SKM-1 (cell line): ENCODE data around the gene CAAP1.
"Not testable (repeated sequence)": the region's sequence is repeated elsewhere in the genome, so short reads cannot be mapped to it uniquely, and the experiment has no call there.

Experiments
- DNase-seq: peaks from one replicate; lab custom pipeline; 2025; ENCODE audit not compliant: unreplicated experiment; lab: John Stamatoyannopoulos, UW

The CAAP1 gene, protein sequence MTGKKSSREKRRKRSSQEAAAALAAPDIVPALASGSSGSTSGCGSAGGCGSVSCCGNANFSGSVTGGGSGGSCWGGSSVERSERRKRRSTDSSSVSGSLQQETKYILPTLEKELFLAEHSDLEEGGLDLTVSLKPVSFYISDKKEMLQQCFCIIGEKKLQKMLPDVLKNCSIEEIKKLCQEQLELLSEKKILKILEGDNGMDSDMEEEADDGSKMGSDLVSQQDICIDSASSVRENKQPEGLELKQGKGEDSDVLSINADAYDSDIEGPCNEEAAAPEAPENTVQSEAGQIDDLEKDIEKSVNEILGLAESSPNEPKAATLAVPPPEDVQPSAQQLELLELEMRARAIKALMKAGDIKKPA

DNA sequence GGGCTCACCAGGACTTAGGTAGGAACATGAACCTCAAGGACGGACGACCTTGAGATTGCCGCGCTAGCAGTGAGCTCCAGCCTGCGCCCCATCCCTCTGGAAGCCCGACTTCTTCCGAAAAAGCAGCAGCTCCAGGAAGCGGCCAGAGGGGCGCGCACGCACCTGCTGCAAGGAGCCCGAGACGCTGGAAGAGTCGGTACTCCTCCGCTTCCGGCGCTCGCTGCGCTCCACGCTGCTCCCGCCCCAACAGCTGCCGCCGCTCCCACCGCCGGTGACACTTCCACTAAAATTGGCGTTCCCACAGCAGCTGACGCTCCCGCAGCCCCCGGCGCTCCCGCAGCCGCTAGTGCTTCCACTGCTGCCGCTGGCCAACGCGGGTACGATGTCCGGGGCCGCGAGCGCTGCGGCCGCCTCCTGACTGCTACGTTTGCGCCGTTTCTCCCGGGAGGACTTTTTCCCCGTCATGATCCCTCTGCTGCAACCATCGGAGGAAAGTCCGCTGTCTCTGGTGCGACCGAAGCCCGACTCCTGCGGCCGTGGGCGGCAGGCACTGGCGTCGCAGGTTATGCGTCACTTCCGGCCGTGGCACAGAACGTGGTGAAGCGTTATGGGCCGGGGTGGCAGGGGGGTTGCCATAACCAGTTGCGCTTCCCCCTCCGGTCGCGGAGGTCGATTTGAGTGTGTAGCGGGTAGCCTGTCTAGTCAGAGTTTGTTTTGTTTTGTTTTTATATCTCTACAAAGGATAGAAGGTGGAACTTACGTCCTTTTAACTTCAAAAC lies at the start of gene CAAP1:
CAAP1 (minus strand) TSS at position 552 of the 779 bp plus-strand sequence; CDS start at position 465, 87 bp downstream.
- peak; percentile 75 for DNase-seq

DNA sequence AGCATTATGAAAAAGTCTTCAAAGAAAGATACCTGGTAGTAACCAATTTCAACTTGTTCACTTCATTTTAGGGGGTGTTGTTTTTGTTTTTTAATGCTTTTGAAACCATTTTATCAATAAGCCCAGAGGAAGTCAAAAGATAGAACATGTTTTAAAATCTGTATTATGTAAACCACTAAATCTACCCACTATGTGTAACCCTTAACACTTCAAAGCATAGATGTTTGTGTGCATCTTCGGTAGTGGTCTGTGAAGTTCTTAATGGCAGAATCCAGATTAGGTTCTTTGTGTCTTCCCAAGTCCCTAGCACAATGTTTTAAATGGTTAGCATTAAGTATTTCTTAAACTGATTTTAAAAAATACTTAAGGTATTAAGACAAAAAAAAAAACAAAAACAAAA lies 48.2 kb upstream of the CAAP1 start:
- DNase-seq: no peak

DNA sequence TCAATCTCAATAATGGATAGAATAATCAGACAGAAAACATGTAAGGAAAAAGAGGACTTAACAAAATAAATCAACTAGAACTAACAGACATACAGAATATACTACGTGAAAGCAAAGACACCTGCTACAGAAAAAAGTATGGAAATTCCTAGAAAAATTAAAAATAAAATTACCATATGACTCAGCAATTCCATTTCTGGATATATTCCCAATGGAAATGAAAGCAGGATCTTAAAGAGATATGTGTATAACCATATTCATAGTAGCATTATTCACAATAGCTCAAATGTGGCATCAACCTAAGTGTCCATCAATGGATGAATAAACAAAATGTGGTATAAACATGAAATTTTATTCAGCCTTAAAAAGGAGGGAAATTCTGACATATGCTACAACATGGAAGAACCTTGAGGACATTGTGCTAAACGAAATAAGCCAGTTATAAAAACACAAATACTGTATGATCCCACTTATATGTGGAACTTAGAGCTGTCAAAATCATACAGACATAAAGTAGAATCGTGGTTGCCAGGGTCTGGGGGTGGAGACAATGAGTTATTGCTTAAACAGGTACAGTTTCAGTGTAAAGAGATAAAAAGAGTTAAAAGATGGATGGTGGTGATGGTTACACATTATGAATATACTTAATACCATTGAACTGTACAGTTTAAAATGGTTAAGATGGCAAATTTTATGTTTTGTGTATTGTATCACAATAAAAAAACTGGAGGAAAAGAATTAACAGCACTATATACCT lies 47.5 kb upstream of the CAAP1 start:
- DNase-seq: no peak

DNA sequence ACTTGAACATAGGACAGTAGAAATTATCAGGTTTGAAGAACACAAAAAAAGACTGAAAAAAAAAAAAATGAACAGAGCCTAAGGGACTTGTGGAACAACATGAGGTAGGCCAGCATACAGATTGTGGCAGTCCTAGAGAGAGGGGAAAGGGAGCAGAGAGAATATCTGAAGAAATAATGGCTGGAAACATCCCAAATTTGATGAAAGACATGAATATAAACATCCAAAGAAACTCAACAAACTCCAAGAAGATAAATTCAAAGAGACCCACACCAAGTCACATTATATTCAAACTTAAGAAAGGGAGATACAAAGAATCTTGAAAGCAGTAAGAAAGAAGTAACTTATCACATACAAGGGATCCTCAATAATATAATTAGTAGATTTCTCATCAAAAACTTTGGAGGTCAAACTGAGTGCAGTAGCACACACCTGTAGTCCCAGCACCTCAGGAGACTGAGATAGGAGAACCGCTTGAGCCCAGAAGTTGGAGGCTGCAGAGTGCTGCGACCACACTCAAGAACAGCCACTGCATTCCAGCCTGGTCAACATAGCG lies 45.3 kb upstream of the CAAP1 start:
- no peak for DNase-seq

DNA sequence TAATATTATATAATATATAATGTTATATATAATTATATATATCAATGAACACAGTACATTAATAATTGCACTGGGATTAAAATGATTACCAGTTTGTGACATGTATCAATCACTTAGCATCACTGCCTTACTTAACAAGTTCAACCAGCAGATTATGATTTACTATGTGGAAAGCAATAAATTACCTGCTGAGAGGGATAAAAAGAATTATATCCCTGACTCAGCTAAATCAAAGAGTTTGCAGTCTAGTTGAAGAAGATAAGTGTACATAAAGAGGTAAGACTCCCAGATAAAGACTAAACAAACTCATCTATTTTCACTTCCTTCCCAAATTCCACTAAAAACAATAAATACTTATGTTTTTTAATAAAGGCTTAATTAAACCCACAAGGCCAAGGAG lies 43.2 kb upstream of the CAAP1 start:
- DNase-seq: no peak

DNA sequence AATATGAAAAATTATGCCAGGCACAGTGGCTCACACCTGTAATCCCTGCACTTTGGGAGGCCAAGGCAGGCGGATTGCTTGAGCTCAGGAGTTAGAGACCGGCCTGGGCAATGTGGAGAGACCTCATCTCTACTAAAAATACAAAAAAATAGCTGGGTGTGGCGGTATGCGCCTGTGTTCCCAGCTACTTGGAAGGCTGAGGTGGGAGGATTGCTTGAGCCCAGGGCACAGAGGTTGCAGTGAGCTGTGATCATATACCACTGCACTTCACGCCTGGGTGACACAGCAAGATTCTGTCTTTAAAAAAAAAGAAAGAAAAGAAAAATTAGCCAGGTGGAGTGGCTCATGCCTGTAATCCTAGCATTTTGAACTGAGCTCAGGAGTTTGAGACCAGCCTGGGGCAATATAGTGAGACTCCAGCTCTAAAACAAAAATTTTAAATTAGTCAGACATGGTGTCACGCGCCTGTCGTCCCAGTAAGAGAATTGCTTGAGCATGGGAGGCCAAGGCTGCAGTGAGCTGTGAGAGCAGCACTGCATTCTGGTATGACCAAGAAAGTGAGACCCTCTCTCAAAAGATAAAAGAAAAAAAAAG lies 36.4 kb upstream of the CAAP1 start:
- no peak for DNase-seq

DNA sequence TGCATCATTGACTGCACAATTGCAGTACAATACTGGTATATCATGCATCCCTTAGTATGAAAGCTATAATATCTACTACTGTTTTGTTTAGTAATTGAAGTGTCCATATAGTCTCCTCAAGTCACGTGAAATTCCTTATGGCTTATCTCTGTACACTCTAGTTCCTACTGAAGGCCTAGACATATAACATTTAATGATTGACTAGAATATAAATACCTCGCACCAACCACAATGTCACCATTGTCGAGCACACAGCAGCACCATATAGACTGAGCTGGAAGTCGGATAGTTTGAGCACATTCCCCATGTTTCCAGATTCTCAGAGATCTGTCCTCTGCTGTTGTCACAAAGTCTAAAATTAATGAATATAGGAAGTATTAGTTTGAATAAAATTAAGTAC lies 33.0 kb upstream of the CAAP1 start:
- DNase-seq: no peak

DNA sequence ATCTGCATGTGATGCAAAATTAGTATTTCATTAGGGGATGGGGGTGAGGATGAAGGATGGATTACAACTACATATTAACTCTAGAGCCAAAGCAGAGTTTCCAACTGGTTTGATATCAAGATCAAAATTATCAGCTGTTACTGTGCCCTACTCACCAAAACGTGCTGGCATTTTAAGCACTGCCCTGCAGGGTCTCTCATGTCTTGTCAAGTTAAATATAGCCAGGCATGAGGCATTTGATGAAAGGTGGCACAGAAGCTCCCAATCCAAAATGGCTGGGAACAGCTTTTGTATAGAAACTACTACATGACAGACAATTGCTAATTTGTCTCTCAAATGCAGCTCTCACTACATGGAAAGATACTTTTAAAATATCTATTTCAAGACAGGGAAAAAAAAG lies 27.1 kb upstream of the CAAP1 start:
- no peak for DNase-seq

DNA sequence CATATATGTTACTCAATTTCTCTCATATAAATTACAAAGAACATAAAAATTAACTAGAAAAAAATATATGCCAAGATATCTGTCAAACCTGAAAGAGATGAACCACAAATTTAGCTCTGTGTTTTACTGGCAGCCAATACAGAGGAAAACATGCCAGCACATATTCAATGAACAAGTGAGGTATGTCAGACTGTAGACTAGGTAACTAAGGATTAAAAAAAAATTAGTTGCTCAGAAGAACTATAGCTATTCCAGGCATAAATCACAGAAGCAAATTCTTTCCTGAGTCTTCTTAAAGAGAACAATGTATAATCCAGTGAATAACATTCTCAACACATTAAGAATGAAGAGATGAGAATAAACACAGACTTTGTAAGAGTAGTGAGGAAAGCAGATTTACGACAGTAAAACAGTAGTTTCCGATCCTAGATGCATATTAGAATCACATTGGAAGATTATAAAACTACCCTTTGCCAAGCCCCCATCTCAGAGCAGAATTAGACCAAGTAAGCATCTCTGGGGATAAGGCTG lies 20.6 kb upstream of the CAAP1 start:
- DNase-seq: no peak

DNA sequence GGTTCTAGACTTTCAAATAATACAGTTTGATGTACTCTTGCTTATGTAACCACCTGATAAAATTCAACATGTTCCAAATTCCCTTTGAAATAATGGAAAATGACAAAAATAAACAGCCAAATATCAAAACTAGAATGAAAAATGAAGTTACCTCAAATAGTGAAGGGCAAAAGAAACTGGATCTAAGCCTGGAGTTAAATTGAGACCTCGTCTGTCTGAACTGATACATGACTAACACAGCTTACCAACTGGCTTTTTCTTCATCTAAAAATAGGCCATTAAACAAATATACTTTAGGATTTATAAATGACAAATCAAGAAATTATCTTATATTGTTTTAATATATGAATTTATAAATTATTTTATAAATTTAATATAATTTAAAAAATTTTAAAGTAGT lies 12.1 kb upstream of the CAAP1 start:
- no peak for DNase-seq

DNA sequence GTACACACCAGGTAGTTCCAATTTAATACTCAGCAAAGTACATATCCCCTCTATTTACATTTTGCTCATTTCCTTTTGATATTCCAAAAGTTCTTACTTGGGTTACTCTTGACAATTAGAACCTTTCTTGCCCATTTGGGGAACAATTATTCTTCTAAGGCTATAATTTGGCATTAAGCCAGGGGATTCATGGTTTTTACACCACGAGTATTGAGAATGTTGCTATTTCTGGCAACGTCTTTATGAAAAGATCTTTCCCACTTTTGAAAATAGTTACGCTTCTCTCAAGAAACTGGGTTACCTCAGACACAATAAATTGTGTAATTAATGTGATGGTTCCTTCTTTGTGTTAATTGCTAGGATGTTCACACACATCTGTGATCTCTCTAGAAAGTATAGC lies 11.5 kb upstream of the CAAP1 start:
- no peak for DNase-seq

DNA sequence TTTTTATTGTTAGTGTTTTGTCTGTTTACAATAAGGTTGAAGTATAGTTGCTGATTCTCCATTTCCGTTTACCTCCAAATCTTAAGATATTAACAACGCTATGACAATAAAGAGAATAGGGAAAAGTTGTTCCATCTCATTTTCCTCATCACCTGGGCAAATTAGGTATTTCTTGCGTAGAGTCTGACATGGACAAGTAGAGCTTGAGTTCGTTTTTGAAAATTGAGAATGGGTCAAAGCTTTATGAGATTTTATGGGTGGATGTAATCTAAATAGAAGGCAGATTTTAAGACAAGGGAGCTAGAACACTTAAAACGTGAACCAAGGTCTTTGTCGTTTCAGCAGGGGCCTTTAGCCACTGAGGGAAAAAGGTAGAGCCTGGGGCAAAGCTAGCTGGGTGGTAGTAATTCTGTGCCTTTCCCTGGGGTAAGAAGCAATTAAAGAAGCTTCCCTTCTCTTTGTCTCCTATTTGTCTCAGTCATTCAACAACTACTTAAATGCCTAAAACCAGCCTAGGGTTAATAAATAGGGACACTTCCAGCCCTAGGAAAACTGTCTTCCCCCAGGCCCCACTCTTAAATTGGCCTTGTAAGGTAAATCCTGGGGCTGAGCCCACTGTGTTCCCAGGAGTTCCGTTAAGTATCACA lies 551 bp upstream of the CAAP1 start:
- no peak for DNase-seq

DNA sequence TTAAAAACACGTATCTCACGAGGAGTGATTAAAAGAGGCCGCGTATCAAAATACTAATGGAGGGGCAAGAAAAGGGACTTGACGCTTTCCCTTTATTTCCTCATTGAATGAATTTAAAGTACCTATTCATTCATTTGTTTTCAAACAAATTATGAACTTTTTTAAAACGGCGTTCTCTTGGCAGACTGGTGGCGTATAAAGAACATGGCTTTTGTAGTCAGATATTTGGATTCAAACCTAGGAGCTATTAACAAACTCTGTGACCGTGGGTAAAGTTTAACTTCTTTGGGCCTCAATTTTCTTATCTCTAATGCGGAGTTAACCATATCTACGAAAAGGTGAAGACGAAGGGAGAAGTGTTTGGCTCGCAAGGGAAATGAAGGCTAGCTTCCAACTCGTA lies 876 bp downstream of the CAAP1 start:
- no peak for DNase-seq

DNA sequence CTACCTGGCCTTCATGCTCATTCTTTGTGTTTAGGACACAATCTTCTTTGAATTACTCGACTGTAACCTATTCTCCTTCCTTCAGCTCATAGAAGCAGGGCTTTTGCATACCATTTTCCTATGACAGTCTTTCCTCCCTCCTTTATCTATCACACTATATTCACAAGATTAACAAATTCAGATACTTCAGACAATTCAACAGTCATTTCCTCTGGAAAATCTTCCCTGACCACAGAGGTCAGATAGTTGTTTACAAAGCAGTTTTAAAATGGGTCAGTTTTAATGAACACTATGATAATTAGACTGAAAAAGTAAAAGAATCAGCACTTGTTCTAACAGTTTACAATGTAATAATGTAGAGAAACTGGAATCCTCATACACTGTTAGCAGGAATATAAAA lies 4.3 kb downstream of the CAAP1 start:
- DNase-seq: no peak

DNA sequence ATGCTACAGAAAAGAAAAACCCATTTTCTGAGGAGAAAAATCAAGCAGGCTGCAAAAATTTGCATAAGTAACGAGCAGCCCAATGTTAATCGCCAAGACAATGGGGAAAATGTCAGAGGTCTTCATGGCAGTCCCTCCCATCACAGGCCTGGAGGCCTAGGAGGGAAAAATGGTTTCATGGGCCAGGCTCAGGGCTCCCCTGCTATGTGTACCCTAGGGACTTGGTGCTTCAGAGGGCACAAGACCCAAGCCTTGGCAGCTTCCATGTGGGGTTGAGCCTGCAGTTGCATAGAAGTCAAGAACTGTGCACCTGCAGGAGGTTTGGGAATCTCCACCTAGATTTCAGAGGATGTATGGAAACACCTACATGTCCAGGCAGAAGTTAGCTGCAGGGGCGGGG lies 10.4 kb downstream of the CAAP1 start:
- no peak for DNase-seq

DNA sequence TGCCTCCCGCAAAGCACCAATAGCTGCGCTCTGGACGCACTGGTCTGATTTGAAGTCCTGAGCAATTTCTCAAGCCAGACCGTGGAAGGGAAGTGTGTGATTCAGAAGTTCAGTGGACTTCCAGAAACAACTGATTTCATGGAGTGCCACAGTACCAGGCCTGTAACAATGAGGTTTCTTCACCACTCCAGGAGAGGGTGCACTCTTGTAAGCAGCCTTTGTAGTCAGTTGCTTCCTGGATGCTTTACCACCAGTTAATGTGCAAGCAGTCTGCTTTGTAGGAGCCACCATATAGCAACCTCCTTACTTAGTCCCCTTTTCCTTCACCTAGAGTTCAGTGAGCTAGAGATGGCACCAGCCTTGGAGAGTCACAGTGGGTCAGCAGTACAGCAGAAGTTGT lies 12.3 kb downstream of the CAAP1 start:
- no peak for DNase-seq

DNA sequence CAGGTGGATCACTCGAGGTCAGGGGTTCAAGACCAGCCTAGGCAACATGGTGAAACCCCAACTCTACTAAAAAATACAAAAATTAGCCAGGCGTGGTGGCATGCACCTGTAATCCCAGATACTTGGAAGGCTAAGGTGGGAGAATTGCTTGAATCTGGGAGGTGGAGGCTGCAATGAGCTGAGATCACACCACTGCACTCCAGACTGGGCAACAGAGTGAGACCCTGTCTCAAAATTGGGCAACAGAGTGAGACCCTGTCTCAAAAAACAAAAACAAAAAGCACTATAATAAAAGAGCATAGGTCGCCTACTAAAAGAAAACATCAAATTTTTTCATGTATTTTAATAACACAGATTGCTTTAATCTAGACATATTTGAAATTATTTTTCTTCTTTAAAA lies 17.4 kb downstream of the CAAP1 start:
- DNase-seq: not testable (repeated sequence)

DNA sequence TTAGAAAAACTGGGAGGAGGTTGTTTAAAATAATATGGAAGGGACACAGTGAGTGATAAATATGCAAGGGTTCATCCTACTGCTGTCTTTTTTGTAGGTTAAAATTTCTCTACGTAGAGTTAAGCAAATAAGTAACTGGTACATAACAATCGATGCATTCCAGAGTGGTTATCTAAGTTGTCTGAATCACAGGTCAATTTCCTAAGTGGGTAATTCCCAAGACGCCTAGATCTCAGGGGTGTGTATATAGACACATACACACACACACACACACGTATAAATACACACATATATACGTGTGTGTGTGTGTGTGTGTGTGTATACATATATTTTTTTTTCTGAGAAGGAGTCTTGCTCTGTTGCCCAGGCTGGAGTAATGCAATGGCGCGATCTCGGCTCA lies 22.3 kb downstream of the CAAP1 start:
- no peak for DNase-seq

DNA sequence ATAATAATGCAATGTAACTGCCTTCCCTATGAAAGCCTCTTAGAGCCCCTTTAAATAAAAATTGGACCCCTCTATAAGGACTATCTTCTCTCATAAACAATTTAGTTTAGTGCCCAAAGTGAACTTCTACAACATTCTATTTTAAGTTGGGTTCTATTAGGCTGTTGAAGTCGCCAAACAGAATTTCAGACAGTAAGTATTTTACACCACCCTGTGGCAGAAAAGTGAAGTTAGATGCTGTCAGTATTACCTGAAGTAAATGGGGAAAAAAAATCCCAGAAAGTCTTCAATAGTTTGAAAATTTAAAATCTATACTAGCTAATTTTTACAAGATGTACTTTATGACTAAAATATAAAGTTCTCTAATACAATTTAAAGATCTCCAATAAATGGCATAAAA lies 29.5 kb downstream of the CAAP1 start:
- no peak for DNase-seq

DNA sequence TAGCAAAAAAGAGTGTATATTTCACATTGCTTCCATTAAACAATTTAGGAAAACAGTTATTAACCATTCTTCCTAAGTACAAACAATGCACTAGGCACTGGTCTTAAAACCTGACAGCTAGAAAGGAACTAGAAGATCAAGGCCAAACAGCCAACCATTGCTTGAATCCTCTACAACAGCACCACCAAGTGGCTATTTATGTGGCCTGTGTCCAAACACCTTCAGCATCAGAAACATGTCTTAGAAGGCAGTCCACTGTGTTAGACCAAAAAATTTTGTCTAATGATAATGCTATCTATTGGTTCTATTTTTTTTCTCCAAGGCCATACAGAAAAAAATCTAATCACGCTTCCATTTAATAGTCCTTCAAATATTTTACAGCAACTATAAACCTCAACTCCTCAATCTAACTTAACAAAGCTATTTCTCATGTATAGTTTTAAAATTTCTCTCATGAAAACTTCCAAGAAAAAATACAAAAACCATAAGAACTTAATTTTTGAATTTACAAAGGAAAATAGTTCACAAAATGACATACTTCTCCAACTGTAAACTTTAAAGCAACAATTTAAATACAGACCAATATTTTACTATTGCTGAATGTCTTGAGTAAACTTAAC lies 36.1 kb downstream of the CAAP1 start:
- DNase-seq: peak; percentile 11
